ENCODE measurements around the gene MRPL50. TPM values are rescaled to one million over a fixed set of nuclear protein-coding genes. Genes with fewer than 3 reads are reported as not detected.
"Not testable (repeated sequence)": the region's sequence is repeated elsewhere in the genome, so short reads cannot be mapped to it uniquely, and the experiment has no call there.

Gene MRPL50
- total RNA-seq, 1 donor from 2014 or later: 12.1 TPM

GRCh38 chr9:101418518-101419430 is 20.4 kb upstream of the MRPL50 start:
- no peak for DNase-seq (ENCODE audit: low spot score)

- no peak for DNase-seq (ENCODE audit: low spot score)
Observed at GRCh38 chr9:101417977-101418376, 19.6 kb upstream of the MRPL50 start.

- DNase-seq (ENCODE audit: low spot score): no peak
Observed at GRCh38 chr9:101417389-101417788, 19.0 kb upstream of the MRPL50 start.

GRCh38 chr9:101415578-101415977 is 17.2 kb upstream of the MRPL50 start:
- DNase-seq (ENCODE audit: low spot score): no peak

- no peak for DNase-seq (ENCODE audit: low spot score)
Observed at GRCh38 chr9:101414839-101415238, 16.4 kb upstream of the MRPL50 start.

GRCh38 chr9:101409079-101409477 is 10.7 kb upstream of the MRPL50 start:
- no peak for DNase-seq (ENCODE audit: low spot score)

- DNase-seq (ENCODE audit: low spot score): no peak
Observed at GRCh38 chr9:101408374-101409078, 10.1 kb upstream of the MRPL50 start.

- no peak for DNase-seq (ENCODE audit: low spot score)
Observed at GRCh38 chr9:101403516-101404285, 5.3 kb upstream of the MRPL50 start.

GRCh38 chr9:101400120-101400519 is 1.7 kb upstream of the MRPL50 start:
- no peak for DNase-seq (ENCODE audit: low spot score)

- DNase-seq (ENCODE audit: low spot score): no peak
Observed at GRCh38 chr9:101399643-101399970, 1.2 kb upstream of the MRPL50 start.

- no peak for DNase-seq (ENCODE audit: low spot score)
Observed at GRCh38 chr9:101398930-101399642, 668 bp upstream of the MRPL50 start.

GRCh38 chr9:101397746-101398067 is 711 bp downstream of the MRPL50 start:
- no peak for DNase-seq (ENCODE audit: low spot score)

GRCh38 chr9:101394687-101395086 is 3.7 kb downstream of the MRPL50 start:
- no peak for DNase-seq (ENCODE audit: low spot score)

GRCh38 chr9:101393135-101393534 is 5.3 kb downstream of the MRPL50 start:
- no peak for DNase-seq (ENCODE audit: low spot score)

GRCh38 chr9:101388507-101388993 is 9.9 kb downstream of the MRPL50 start:
- no peak for DNase-seq (ENCODE audit: low spot score)

GRCh38 chr9:101387871-101388506 is 10.4 kb downstream of the MRPL50 start:
- DNase-seq (ENCODE audit: low spot score): no peak

GRCh38 chr9:101384873-101385536 is 13.4 kb downstream of the MRPL50 start, which contains the start of gene BAAT:
Gene BAAT, minus strand, starts transcription at chr9:101385006. Its CDS starts 13,602 bp downstream, at chr9:101371404.
- not testable (repeated sequence) for DNase-seq (ENCODE audit: low spot score)

- peak; percentile 38 for DNase-seq (ENCODE audit: low spot score)
Observed at GRCh38 chr9:101383361-101383760, 15.1 kb downstream of the MRPL50 start.

- peak; percentile 77 for DNase-seq (ENCODE audit: low spot score)
Observed at GRCh38 chr9:101381833-101382342, 16.5 kb downstream of the MRPL50 start.

GRCh38 chr9:101381118-101381517 is 17.3 kb downstream of the MRPL50 start:
- no peak for DNase-seq (ENCODE audit: low spot score)

Measured in mucosa of gallbladder (tissue), 1 donor.